K562 (cell line): Measurements from ENCODE around the gene OXLD1. TPM values are rescaled to one million over a fixed set of nuclear protein-coding genes. Genes with fewer than 3 reads are reported as not detected.

Experiments
- CBX5 ChIP-seq: IDR thresholded peaks from 2 replicates; pipeline ENCODE4 v1.6.1; 2014; ENCODE audit warnings: low read depth, borderline replicate concordance
- ESRRB ChIP-seq: fragments of 250-450 bp; sonication (Bioruptor Pico); IDR thresholded peaks from 2 replicates; pipeline ENCODE4 v1.5.0; 2020; ENCODE audit warnings: mild to moderate bottlenecking, moderate library complexity, borderline replicate concordance
- ETV6 ChIP-seq, 3 experiments: fragments of 150-350 bp in 1 of 3; sonication (generic) in 1 of 3; formaldehyde crosslinking in 1 of 3; IDR thresholded peaks; 2 replicates each; pipeline versions ENCODE4 v1.6.1 to v1.8.0; 2014 to 2022; ENCODE audit warnings: borderline replicate concordance in 2 of 3, low read depth in 2 of 3, antibody characterized with exemption in 1 of 3, low read length in 1 of 3, mild to moderate bottlenecking in 1 of 3, missing genetic modification reagents in 1 of 3
- KDM2B ChIP-seq: fragments of 250-450 bp; sonication (Bioruptor Pico); IDR thresholded peaks from 2 replicates; pipeline ENCODE4 v1.8.0; 2021; ENCODE audit warnings: mild to moderate bottlenecking, moderate library complexity
- PML ChIP-seq: IDR thresholded peaks from 2 replicates; pipeline ENCODE4 v1.6.1; 2012; ENCODE audit warnings: low read length, inconsistent platforms
- PTTG1 ChIP-seq: fragments of 450-650 bp; IDR thresholded peaks from 2 replicates; pipeline ENCODE4 v1.6.1; 2016; ENCODE audit warnings: low read depth, mild to moderate bottlenecking, missing genetic modification characterization, missing compliant biosample characterization
- U2AF2 ChIP-seq: fragments of 200-400 bp; formaldehyde crosslinking; optimal IDR thresholded peaks from 2 replicates; pipeline ENCODE3; 2017; ENCODE audit warnings: low read depth, mild to moderate bottlenecking, low read length
- polyA plus RNA-seq, 8 experiments: library from polyadenylated mRNA; depleted of rRNA in 4 of 8; stranded (reverse) in 5 of 8; unstranded in 3 of 8; fragments of >200 nt; fragmentation: Nextera tagmentation in 2 of 8; fragmentation: Illumina TruSeq in 1 of 8; extraction: Ambion mirVana in 2 of 8; extraction: Trizol in 1 of 8; gene quantifications; 2 replicates each; pipeline versions ENCODE4 v1.2.1 to v1.2.3, GENCODE V29; 2011 to 2014; ENCODE audit warnings: inconsistent platforms in 1 of 8, missing spikeins in 1 of 8
- total RNA-seq, 7 experiments: library from RNA; depleted of rRNA in 6 of 7; stranded (reverse); fragments of >200 nt in 6 of 7; fragmentation: Illumina TruSeq in 2 of 7; extraction: Trizol in 2 of 7; gene quantifications; 2 replicates each; pipeline versions ENCODE4 v1.2.1 to v1.2.3, GENCODE V29; 2011 to 2021; ENCODE audit warnings: low replicate concordance in 1 of 7
- TF ChIP-seq, protein P1 (sequence below): fragments of 450-650 bp; IDR thresholded peaks from 2 replicates; pipeline ENCODE4 v1.6.1; 2016; ENCODE audit warnings: low read depth
- TF ChIP-seq, protein P2 (sequence below): fragments of 450-650 bp; formaldehyde crosslinking; IDR thresholded peaks from 2 replicates; pipeline ENCODE4 v1.4.0; 2020; ENCODE audit warnings: mild to moderate bottlenecking, moderate library complexity
- TF ChIP-seq, protein P3 (sequence below), 3 experiments: IDR thresholded peaks in 2 of 3; conservative IDR thresholded peaks in 1 of 3; 2 replicates each; pipeline ENCODE4 v1.5.1; 2011 to 2012; ENCODE audit warnings: low read length in 3 of 3, mild to moderate bottlenecking in 3 of 3, control low read depth in 2 of 3, improper control_type of control experiment in 1 of 3, inconsistent platforms in 1 of 3, low read depth in 1 of 3, mixed read lengths in 1 of 3, moderate library complexity in 1 of 3; ENCODE audit not compliant: insufficient read depth in 2 of 3
- TF ChIP-seq, protein P4 (sequence below): IDR thresholded peaks from 2 replicates; pipeline ENCODE4 v1.6.1; 2011; ENCODE audit warnings: borderline replicate concordance, low read depth, mild to moderate bottlenecking, moderate library complexity, low read length; ENCODE audit not compliant: insufficient read depth, poor library complexity, severe bottlenecking

Gene OXLD1
- total and polyA plus RNA-seq, 9 of the 15 experiments (the other 6 are each of a cell fraction or from before 2014, with no cell fraction given): 4.4 to 115 (median 29.3) TPM

DNA sequence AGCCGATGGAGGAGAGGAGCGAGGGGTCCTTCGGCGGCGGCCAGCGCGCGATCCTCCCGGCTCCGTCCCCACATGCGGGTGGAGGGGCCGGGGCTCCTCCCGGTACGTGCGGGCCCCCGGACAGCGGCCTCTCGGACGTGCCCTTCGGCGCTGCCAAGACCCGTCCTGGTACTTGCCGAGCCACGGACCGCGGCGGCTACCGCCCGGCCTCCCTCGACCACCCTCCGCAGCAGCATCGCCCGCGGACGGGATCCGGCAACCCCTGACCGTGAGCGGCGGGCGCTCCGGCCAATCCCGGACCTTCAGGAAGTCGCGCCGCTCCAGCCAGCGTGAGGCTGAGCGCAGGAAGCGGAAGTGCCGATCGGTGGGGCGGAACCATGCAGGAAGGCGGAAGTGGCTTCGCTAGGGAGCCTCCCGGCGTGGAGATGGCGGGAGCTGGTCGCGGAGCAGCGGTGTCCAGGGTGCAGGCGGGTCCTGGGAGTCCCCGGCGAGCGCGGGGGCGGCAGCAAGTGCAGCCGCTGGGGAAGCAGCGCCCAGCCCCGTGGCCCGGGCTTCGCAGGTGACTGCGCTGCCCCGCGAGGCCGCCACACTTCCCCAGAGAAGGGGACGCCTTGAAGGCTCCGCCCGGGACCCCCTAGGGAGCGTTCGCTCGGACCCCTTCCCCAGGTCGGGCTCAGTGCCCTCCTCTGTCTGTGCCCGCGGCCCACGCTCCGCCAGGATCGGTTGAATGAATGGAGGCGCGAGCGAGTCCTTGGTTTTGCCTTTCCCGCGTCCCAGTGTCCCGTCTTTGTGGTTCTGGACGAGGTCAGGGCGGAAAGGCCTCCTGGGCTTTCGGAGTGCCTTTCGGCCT, at the start of gene OXLD1, which contains the start of gene CCDC137 (continued):
- TF ChIP-seq, protein P1, sequence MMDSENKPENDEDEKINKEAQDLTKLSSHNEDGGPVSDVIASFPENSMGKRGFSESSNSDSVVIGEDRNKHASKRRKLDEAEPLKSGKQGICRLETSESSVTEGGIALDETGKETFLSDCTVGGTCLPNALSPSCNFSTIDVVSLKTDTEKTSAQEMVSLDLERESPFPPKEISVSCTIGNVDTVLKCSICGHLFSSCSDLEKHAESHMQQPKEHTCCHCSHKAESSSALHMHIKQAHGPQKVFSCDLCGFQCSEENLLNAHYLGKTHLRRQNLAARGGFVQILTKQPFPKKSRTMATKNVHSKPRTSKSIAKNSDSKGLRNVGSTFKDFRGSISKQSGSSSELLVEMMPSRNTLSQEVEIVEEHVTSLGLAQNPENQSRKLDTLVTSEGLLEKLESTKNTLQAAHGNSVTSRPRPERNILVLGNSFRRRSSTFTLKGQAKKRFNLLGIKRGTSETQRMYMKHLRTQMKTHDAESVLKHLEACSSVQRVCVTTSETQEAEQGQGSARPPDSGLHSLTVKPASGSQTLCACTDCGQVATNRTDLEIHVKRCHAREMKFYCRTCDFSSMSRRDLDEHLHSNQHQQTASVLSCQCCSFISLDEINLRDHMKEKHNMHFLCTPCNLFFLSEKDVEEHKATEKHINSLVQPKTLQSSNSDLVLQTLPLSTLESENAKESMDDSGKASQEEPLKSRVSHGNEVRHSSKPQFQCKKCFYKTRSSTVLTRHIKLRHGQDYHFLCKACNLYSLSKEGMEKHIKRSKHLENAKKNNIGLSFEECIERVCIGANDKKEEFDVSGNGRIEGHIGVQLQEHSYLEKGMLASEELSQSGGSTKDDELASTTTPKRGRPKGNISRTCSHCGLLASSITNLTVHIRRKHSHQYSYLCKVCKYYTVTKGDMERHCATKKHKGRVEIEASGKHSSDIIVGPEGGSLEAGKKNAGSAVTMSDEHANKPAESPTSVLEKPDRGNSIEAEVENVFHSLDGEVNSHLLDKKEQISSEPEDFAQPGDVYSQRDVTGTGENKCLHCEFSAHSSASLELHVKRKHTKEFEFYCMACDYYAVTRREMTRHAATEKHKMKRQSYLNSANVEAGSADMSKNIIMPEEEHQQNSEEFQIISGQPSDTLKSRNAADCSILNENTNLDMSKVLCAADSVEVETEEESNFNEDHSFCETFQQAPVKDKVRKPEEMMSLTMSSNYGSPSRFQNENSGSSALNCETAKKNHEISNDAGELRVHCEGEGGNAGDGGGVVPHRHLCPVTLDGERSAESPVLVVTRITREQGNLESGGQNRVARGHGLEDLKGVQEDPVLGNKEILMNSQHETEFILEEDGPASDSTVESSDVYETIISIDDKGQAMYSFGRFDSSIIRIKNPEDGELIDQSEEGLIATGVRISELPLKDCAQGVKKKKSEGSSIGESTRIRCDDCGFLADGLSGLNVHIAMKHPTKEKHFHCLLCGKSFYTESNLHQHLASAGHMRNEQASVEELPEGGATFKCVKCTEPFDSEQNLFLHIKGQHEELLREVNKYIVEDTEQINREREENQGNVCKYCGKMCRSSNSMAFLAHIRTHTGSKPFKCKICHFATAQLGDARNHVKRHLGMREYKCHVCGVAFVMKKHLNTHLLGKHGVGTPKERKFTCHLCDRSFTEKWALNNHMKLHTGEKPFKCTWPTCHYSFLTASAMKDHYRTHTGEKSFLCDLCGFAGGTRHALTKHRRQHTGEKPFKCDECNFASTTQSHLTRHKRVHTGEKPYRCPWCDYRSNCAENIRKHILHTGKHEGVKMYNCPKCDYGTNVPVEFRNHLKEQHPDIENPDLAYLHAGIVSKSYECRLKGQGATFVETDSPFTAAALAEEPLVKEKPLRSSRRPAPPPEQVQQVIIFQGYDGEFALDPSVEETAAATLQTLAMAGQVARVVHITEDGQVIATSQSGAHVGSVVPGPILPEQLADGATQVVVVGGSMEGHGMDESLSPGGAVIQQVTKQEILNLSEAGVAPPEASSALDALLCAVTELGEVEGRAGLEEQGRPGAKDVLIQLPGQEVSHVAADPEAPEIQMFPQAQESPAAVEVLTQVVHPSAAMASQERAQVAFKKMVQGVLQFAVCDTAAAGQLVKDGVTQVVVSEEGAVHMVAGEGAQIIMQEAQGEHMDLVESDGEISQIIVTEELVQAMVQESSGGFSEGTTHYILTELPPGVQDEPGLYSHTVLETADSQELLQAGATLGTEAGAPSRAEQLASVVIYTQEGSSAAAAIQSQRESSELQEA: no peak
- TF ChIP-seq, protein P2, sequence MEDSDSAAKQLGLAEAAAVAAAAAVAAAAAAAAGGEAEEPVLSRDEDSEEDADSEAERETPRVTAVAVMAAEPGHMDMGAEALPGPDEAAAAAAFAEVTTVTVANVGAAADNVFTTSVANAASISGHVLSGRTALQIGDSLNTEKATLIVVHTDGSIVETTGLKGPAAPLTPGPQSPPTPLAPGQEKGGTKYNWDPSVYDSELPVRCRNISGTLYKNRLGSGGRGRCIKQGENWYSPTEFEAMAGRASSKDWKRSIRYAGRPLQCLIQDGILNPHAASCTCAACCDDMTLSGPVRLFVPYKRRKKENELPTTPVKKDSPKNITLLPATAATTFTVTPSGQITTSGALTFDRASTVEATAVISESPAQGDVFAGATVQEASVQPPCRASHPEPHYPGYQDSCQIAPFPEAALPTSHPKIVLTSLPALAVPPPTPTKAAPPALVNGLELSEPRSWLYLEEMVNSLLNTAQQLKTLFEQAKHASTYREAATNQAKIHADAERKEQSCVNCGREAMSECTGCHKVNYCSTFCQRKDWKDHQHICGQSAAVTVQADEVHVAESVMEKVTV (CRISPR knock-in tag): no peak
- TF ChIP-seq, protein P3, sequence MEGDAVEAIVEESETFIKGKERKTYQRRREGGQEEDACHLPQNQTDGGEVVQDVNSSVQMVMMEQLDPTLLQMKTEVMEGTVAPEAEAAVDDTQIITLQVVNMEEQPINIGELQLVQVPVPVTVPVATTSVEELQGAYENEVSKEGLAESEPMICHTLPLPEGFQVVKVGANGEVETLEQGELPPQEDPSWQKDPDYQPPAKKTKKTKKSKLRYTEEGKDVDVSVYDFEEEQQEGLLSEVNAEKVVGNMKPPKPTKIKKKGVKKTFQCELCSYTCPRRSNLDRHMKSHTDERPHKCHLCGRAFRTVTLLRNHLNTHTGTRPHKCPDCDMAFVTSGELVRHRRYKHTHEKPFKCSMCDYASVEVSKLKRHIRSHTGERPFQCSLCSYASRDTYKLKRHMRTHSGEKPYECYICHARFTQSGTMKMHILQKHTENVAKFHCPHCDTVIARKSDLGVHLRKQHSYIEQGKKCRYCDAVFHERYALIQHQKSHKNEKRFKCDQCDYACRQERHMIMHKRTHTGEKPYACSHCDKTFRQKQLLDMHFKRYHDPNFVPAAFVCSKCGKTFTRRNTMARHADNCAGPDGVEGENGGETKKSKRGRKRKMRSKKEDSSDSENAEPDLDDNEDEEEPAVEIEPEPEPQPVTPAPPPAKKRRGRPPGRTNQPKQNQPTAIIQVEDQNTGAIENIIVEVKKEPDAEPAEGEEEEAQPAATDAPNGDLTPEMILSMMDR (IDR thresholded peaks at IDR 0.05 in 2 of 3, conservative IDR thresholded peaks at IDR 0.05 in 1 of 3; ENCODE audit: insufficient read depth in 2 of 3, low read depth in 1 of 3, low read length in 3 of 3): no peak
- TF ChIP-seq KDM2B (CRISPR knock-in tag): peak; percentile 55; the same call in 1 of the 2 replicates
- peak; percentile 76 for TF ChIP-seq PML
- TF ChIP-seq ETV6 (IDR thresholded peaks at IDR 0.05; ENCODE audit: borderline replicate concordance in 1 of 2, low read depth in 2 of 2, low read length in 1 of 2): peak; percentile 53 to 74; a peak in 2 of 4 replicates
- TF ChIP-seq ETV6 (CRISPR knock-in tag; IDR thresholded peaks at IDR 0.05; ENCODE audit: borderline replicate concordance): no peak
- no peak for TF ChIP-seq ESRRB (CRISPR knock-in tag)
- TF ChIP-seq, protein P4, sequence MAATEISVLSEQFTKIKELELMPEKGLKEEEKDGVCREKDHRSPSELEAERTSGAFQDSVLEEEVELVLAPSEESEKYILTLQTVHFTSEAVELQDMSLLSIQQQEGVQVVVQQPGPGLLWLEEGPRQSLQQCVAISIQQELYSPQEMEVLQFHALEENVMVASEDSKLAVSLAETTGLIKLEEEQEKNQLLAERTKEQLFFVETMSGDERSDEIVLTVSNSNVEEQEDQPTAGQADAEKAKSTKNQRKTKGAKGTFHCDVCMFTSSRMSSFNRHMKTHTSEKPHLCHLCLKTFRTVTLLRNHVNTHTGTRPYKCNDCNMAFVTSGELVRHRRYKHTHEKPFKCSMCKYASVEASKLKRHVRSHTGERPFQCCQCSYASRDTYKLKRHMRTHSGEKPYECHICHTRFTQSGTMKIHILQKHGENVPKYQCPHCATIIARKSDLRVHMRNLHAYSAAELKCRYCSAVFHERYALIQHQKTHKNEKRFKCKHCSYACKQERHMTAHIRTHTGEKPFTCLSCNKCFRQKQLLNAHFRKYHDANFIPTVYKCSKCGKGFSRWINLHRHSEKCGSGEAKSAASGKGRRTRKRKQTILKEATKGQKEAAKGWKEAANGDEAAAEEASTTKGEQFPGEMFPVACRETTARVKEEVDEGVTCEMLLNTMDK: no peak
- TF ChIP-seq U2AF2: no peak
- no peak for TF ChIP-seq CBX5
- no peak for TF ChIP-seq PTTG1 (tag)
